CD4-positive, alpha-beta T cell treated with Interferon gamma for 1 hour (primary cell): ENCODE data around the gene DGKB.
"Not testable (repeated sequence)": the region's sequence is repeated elsewhere in the genome, so short reads cannot be mapped to it uniquely, and the experiment has no call there.

ENCODE experiments used
- DNase-seq: peaks from one replicate; pipeline ENCODE4 v3.0.0-alpha.2; 2020

Gene DGKB

DNA sequence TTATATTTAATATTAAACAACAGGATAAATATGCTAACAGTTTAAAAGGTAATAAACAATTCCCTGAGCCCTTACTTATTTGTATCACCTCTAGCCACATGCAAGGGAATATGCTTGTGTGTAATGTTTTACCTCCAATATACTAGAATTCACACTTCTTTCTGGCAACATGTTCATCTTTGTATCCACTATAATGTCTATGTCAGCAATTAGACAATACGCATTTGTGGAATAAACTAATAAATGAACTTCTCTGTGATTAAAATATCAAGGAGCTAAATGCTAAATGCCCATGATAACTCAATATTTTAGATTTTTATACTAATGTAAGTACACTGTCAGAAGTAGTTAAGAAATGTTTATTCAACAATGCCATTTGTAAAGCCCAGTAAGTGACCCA is 350.5 kb downstream of the DGKB start:
- no peak for DNase-seq

DNA sequence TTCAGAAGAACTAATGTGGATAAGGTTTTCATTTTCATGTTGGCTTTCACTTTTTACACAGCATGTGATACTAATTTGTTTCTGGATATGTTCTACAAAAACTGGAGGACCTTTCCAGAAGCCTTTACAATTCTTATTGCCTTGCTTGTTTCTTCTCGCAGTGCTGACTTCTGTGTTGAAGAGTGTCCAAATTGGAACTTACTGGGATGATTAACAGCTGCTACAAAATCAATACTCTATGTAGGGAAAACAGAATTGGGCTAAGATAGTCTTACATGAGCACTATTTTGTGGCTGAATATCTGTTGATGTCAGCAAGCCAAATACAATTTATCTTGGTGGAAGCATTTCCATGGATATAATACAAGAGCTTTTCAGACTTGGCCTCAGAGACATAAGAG is 351.2 kb downstream of the DGKB start:
- no peak for DNase-seq

DNA sequence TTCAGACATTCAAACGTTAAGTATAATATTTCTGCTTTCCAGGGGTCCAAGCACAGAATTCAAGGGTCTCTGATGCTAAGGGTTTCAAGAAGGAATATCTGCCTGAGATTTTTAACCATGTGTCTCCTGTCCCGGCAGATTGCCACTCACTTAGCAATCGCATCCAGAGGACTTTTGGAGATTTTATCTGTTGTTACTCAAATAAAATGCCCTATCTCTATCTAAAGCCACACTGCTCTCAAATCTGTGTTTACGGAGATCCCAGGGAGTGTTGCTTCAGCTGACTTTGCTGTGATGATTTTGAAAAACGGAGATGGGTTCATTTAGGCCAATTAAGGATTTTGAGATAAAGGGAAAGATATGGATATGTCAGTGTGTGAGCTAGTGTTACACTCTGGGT is 359.9 kb downstream of the DGKB start:
- DNase-seq = no peak

DNA sequence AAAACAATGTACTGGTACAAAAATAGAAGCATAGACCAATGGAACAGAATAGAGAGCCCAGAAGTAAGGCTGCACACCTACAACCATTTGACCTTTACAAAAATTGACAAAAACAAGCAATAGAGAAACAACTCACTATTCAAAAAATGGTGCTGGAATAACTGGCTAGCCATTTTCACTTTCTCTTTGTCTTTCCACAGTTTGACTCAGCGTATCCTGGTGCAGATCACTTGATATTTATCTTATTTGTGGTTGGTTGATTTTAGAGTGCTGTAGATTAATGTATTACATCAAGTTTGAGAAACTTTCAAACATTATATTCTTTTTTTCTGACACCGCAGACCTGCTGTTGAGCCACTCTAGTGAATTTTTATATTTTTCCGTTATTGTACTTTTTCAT is 381.4 kb downstream of the DGKB start:
- no peak for DNase-seq

DNA sequence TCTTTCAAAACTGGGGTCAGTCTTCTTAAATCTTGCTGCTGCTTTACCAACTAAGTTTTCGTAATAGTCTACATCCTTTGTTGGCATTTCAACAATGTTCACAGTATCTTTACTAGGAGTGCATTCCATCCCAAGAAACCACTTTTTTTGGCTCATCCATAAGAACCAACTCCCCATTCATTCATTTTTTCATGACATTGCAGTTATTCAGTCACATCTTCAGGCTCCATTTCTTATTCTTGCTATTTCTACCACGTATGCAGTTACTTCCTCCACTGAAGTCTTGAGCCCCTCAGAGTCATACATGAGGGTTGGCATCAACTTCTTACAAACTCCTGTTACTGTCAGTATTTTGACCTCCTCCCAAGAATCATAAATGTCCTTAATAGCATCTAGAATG is 392.3 kb downstream of the DGKB start:
- no peak for DNase-seq

DNA sequence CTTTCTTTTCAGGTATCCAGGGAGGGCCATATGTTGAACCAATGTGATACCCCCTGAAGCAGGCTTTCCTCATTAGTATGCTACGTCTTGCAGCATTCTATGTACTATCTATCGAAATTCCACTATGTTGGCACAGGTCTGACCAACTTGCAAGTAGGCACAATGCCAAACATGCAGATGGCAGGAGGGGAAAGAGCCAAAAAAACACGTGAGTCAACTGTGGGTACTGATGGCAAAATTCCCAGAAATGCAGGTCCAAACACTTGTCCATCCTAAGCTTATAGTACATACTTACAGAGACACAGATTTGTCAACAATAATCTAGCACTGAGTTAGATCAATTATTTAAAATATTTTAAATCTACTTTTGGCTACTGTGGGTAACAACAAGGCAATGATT is 394.9 kb downstream of the DGKB start:
- no peak for DNase-seq

DNA sequence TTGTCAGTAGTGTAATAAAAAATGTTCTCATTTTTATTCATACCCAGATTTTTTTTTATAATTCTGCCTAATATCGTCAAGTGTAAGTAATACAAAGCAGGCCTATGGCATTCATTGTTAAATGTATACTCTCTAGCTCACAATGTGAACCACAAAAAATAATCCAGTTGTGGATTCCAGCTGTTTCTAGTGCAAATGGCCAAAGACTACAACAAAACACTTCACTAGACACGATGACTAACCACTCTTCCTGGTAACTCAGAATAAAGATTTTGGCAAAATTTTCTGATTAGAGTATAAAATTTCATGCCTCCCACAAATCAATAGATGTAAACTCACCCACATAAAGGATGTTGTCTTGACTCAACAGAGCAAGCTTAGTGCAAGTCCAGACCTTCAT is 396.6 kb downstream of the DGKB start:
- DNase-seq = no peak

DNA sequence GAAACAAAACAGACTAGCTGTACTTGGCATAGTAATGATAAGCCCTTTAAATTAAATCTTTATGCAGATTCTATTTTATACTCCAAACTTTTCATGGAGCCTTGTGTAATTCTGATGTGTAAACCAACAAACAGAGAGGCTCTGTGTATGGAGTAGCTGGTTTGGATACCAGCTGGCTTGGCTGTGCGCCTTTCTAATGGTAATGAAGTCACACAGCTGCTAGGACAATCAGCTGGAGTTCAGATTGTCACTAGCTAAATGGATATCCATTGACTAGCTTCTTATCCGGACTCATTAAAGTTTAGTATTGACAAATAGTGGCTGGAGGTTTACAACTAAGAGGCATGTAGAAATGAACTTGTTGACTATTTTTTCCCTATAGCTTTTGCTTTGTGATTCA is 398.4 kb downstream of the DGKB start:
- no peak for DNase-seq

DNA sequence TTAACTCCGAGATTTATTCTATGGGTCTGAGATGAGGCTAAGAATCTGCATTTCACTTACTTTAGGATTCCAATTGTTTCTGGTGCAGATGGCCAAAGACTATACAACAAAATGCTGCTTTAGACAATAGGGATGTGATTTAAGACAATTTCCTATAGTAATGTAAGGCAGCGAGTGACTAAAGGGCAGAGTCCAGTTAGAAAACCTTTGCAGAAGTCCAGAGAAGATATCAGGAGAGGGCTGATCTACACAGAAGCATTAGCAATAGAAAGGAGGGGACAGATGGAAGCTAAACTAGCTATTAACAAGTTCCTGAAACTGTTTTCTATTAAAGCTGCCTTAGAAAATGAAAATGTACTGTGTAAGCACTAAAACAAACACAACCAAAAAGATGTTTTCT is 398.9 kb downstream of the DGKB start:
- no peak for DNase-seq

DNA sequence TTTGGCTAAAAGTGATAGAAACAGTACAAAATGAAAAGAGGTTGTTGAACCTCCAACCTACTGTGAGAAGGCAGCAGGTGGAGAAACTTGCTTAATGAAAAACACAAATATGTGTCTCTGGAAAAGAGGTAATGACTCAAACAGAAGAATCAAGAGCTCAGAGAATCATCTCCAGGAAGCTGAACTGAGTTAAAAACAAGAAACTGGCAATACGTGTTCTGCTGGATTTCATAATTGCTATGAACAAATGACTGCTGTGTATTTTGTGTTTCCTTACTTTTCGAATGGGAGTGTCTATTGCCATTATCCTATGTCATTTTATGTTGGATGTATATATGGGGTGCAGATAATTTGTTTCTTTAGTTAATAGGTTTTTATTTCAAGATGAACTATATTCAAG is 401.1 kb downstream of the DGKB start:
- no peak for DNase-seq

DNA sequence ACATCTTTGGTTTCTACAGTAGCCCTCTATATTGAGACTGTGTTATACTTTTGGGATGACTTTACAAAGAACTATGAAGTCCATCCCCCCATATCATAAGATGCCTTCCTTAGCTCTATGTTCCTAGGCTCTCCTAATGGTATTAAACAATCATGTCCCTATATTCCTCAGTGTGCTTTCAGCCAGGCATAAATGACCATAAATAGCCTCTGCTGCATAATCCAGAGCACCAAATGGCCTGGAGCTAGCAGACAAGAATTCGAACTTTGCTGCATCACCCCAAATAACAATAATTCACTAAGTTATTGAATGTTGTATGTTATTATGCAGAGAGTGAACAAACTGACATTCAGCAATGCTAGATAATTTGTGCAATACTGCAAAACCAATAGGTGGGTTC is 405.2 kb downstream of the DGKB start:
- DNase-seq = no peak

DNA sequence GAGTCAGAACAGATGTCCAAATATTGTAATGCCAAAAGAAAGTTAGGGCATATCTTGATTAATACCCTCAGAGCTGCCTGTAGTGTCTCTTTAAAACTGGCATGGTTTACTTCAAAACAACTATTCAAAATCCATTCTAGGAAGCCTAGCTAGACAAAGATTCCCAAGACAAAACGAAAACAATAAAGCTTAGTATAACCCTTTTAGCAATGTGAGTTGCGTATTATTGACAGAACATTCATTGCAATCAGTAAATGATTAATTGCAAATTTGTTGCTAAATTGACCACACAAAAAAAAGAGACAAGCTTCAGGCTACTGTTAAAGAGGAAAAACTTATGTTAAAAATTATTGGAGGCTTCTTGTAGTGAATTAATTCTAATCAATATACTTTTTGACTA is 406.9 kb downstream of the DGKB start:
- DNase-seq = no peak

DNA sequence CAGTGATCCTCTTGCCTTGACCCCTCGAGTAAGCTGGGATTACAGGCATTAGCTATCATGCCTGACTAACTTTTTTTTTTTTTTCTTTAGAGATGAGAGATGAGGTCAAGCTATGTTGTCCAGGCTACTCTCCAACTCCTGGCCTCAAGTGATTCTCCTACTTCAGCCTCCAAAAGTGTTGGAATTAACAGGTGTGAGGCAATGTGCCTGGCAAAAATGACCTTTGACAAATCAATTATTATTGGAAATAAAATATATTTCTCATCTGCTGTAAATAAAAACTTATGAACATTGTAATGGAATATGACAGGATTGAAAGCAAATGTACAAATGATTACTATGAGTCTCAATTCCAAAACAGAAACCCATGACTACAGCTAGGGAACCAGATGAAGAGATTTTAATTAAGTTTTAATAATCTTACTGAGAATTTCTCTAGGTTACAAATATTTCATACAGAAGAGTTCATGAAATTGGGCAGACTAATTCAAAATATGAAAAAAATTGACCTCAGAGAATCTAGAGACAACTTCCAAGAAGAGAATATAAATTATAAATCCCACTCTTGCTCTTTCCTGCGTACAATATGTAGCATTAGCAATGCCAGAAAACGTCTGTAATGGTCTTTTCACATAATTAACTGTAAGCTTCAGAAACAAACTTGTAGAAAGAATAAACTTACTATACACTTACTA is 414.7 kb downstream of the DGKB start:
- no peak for DNase-seq

DNA sequence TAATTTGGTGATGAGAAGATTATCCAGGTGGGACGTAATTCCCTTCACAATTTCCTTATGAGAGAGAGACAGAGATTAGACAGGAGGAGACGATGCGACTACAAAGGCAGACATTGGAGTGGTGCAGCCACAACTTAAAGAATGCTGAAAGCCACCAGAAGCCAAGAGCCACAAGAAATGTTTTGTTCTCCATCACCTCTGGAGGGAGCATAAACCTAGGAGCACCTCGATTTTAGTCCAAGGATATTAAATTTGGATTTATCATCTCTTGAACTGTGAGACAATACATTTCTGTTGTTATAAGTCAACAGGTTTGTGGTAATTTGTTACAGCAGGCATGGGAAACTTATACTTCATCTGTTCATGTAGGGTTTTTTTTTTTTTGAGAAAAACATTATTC is 418.9 kb downstream of the DGKB start:
- DNase-seq = no peak

DNA sequence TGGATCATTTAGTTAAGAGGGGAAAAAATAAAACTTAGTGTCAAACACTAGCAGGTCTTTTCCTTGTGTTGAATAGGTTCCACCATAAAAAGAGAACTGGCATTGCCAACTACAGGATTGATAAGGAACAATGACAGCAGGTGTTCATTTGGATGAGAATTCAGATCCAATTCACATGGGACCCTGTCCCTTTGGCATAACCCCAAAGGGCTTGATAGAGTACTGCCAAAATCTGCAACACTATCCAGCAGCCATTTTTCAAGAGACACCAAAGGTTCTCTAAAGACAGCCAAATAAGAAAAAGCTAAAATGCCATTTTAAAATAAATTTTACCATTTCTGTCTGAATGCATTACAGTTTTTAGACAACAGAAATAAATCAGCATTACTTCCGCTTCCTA is 422.3 kb downstream of the DGKB start:
- DNase-seq = no peak

DNA sequence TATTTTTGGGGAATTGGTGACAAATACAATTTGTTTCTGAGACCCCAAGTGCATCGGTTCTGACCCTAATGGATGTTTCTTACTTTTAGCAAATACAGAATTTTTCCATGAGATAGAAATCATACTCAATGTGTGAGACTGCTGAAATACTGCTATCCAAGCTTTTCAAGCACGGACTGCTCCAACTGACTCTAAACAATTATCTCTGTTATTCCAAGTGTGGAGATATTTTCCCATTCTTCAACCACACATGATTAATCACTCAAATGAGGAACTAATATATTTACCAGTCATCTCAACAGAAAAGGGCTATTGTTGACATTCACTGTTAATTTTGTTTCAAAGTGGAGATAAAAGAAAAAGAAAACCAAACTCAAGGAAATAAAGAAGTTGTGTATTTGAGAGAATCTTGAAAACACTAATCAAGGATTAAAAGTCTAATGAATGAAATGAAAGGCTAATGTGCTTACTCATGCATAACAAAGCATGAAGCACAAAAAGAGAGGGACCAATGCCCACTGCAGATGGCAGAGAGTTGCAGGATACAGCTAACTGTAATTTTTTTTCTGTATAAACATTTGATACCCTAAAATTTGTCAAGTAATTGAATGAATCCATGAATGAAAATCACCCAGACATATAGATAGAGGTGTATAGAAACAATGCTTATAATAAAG is 423.6 kb downstream of the DGKB start:
- no peak for DNase-seq

DNA sequence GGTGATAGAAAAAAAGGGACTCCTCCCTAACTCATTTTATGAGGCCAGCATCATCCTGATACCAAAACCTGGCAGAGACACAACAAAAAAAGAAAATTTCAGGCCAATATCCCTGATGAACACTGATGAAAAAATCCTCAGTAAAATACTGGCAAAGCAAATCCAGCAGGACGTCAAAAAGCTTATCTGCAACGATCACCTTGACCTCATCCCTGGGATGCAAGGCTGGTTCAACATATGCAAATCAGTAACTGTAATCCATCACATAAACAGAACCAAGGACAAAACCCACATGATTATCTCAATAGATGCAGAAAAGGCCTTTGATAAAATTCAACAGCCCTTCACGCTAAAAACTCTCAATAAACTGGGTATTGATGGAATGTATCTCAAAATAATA is 440.8 kb downstream of the DGKB start:
- not testable (repeated sequence) for DNase-seq

DNA sequence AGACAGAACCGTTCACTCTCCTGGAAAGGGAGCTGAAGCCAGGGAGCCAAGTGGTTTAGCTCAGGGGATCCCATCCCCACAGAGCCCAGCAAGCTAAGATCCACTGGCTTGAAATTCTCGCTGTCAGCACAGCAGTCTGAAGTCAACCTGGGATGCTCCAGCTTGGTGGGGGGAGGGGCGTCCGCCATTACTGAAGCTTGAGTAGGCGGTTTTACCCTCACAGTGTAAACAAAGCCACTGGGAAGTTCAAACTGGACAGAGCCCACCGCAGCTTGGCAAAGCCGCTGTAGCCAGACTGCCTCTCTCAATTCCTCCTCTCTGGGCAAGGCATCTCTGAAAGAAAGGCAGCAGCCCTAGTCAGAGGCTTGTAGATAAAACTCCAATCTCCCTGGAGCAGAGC is 443.7 kb downstream of the DGKB start:
- DNase-seq = not testable (repeated sequence)

DNA sequence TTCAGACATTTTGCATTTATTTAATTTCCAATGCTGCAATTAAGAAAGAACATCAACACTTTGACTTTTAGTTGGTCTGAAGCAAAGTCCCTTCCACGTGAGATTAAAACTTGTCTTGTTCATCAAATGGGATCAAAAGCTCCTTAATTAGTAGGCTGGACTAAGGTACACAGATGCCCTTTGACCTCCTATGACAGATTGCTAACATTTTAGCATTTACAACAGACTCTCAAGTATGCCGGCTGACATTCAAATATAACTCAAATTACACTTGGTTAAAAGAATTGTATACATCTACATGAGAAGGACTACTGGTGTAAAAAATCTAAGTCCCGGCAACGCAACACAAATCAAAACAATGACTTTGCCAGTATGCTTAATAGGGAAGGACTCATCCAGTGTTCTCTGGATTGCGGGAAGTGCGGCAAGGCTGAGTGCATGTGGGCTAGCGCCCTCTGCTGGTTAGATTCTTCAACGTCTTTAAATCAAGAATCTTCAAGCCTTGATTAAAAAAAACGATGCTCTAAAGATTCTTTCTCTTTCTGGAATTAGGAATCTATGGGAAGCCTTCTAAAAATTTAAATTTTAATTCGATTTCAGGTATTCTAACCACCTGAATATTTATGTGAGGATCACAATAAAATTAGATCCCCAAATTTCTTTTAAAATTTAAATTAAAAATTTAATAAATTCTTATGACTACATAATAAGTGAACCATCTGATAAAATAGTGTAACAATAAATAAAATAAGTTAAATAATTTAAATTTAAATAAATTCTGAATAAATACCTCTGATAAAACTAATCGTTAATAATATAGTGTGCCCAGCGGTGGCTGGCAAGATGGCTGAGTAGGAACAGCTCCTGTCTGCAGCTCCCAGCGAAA is 444.7 kb downstream of the DGKB start:
- DNase-seq = no peak

DNA sequence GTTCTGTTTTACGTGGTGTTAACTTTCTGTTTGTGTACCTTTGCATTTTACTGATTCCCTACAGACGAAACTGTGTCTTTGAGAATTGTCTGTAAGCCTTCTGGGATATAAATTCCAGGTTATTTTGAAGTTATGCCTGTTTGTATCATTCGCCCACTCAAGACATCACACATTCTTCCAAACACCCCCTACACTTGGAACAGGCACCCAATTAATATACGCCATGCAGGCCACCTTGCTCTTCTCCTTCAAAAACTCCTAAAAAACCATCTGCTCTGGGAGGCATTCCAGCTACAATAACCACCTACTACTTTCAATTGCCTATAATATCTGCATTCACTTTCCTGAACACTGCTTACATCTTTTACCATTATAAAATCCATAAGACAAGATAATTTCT is 453.3 kb downstream of the DGKB start:
- DNase-seq = no peak

DNA sequence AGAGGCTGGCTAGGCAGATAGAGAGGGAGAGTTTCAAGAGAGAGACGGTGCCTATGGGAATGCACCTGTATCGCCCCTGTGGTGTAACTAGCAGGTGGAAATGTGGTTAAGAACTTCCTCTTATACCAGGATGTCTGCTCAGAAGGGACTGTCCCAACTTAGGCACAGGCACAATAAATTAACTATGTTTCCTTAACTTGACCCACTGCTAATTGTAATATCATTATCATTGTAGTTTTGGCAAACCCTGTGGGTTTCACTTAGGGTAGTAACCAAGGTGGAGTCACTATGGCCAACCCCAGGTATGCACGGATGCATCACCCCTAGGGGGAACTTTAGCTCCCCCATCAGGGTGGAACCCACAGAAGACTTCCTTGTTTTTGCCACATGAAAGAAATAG is 455.7 kb downstream of the DGKB start:
- no peak for DNase-seq

DNA sequence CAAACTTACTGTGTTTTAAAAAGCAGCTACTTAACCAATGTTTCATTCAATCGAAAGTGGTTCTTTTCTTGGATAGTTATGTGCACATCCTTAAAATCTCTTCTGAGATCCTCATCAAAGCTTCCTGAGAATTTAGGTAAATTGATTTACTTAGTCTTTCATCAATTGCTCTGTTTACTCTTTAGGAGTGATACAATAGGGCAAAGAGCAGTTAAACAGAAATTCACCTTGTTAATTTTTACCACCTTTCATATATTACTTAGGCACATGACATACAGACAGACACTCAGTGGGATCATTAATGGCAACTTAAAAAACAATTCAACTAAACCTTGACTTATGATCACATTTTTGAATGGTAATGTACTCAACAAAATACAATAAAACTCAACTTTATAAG is 456.3 kb downstream of the DGKB start:
- DNase-seq = no peak

DNA sequence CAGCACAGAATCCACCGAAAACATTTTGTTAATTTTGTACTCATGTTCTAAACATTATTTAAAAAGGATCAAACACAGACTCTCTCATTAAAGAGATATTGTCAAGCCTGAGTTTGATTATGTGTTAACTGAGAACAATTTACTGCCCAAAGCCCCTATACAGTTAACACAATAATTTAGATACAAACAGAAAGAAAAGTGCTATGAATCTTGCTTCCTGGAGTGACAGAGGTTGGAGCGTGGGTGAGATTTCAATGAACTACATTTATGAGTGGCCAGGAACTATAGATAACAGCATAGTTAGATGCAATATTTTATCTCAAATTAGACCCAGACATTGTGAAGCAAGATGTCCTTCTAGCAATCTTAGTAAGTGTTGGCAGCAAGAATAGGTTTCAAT is 464.2 kb downstream of the DGKB start:
- no peak for DNase-seq

DNA sequence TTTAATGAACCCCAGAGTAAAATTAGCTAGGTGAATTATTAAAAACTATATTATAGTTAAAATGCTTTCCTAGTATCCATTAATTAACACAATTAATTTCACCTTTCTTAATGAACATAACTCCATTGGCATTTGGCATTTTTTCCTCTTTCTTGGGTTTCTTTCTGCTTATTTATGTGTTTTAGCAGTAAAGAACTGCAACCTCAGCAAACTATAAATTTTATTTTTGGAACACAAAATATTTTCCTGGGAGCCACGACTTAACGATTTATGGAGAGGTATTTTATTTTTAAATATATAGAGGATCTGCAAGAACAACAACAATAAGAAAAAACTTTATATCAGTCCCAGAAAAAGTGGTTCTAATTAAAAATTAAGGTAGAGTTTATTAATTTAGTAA is 465.7 kb downstream of the DGKB start:
- no peak for DNase-seq
